Left lung (tissue), 10 donors: ENCODE data around the gene OR56B1. TPM values are rescaled to one million over a fixed set of nuclear protein-coding genes. Genes with fewer than 3 reads are reported as not detected.

Experiments used
- ATAC-seq: fragments of 200-7000 bp; cut with Tn5 transposase; one replicate; pipeline ENCODE4 v1.9.1; 2020; ENCODE audit warnings: moderate library complexity
- DNase-seq, 4 donors: peaks; one replicate each; pipeline ENCODE4 v3.0.0-alpha.2; 2013 to 2020
- H3K27ac ChIP-seq, 2 donors: fragments of 200-600 bp; sonication (generic) in 1 of 2; one replicate each; pipeline versions ENCODE4 v1.5.0 to v1.8.0; 2020 to 2021
- H3K27me3 ChIP-seq, 2 donors: fragments of 200-600 bp; sonication (generic) in 1 of 2; one replicate each; pipeline versions ENCODE4 v1.5.0 to v1.8.0; 2020 to 2021
- H3K36me3 ChIP-seq, 2 donors: fragments of 200-600 bp; sonication (generic) in 1 of 2; one replicate each; pipeline versions ENCODE4 v1.5.0 to v1.8.0; 2020 to 2021
- H3K4me1 ChIP-seq, 2 donors: fragments of 200-600 bp; one replicate each; pipeline ENCODE4 v1.8.0; 2021
- H3K4me3 ChIP-seq, 2 donors: fragments of 200-600 bp; sonication (generic) in 1 of 2; one replicate each; pipeline versions ENCODE4 v1.5.0 to v1.8.0; 2020 to 2021; ENCODE audit warnings: mild to moderate bottlenecking in 1 of 2
- H3K9me3 ChIP-seq, 2 donors: fragments of 200-600 bp; sonication (generic) in 1 of 2; one replicate each; pipeline versions ENCODE4 v1.5.0 to v1.8.0; 2020 to 2021
- CTCF ChIP-seq, 2 donors: fragments of 200-600 bp; sonication (generic) in 1 of 2; IDR thresholded peaks; one replicate each; pipeline versions ENCODE4 v1.5.0 to v1.8.0; 2021; ENCODE audit warnings: antibody characterized with exemption in 2 of 2
- intact Hi-C, 2 donors: fragments of 100-400 bp; cut with DNase I; formaldehyde crosslinking; loops; one replicate each; pipeline versions ENCODE4 v1.11.2 to v1.14.2; 2022
- polyA plus RNA-seq, 6 donors: library from polyadenylated mRNA; unstranded; fragments of 120-200 nt; gene quantifications; one replicate each; pipeline ENCODE4 v1.2.1, GENCODE V29; 2013; ENCODE audit not compliant: insufficient read length in 6 of 6
- total RNA-seq, 2 donors: library from RNA; stranded (reverse); fragmentation: NEBNext Ultra II Directional; extraction: Animal tissue kit (Norgen Biotek cat#: 25700); gene quantifications; one replicate each; pipeline ENCODE4 v1.2.1, GENCODE V29; 2021
- donor health status: DM: no; HTN: yes; CAD: no.
- donor health status: DM: no; HTN: no; CAD: no.

OR56B1 gene
- total and polyA plus RNA-seq, 8 donors: not detected

GRCh38 chr11:5691964-5692361 lies 44.3 kb upstream of the OR56B1 start:
- no peaks in the 10 kb centered on the region for H3K9me3 ChIP-seq
- peak overlapping the region in 1 of 2 donors; percentile 94 for H3K27ac ChIP-seq
- intact Hi-C loops: no loop called here
- ATAC-seq: no peak
- H3K36me3 ChIP-seq: peaks cover 0 to 19% of the 10 kb centered on the region in 2 donors
- no peaks in the 10 kb centered on the region for H3K27me3 ChIP-seq
- no peak for DNase-seq
- TF ChIP-seq CTCF (IDR thresholded peaks at IDR 0.05): no peak
- H3K4me1 ChIP-seq: peaks cover 0 to 44% of the 10 kb centered on the region in 2 donors
- peak overlapping the region in 1 of 2 donors; percentile 58 for H3K4me3 ChIP-seq

- no peaks in the 10 kb centered on the region for H3K9me3 ChIP-seq
- H3K27ac ChIP-seq: no peak overlapping the region
- no peak for TF ChIP-seq CTCF (IDR thresholded peaks at IDR 0.05)
- intact Hi-C loops: no loop called here
- H3K4me1 ChIP-seq: peaks cover 0 to 35% of the 10 kb centered on the region in 2 donors
- peaks cover 0 to 42% of the 10 kb centered on the region in 2 donors for H3K36me3 ChIP-seq
- DNase-seq (no peak), ATAC-seq (no peak)
- no peaks in the 10 kb centered on the region for H3K27me3 ChIP-seq
- H3K4me3 ChIP-seq: no peak overlapping the region
Measured at GRCh38 chr11:5694642-5695041, 41.6 kb upstream of the OR56B1 start.

GRCh38 chr11:5695580-5695979 lies 40.7 kb upstream of the OR56B1 start:
- Histone ChIP-seq H3K9me3 (no peaks in the 10 kb centered on the region), H3K4me3 (no peak overlapping the region), H3K4me1 (peaks cover 0 to 41% of the 10 kb centered on the region in 2 donors), H3K27me3 (no peaks in the 10 kb centered on the region), H3K36me3 (peaks cover 0 to 51% of the 10 kb centered on the region in 2 donors), H3K27ac (no peak overlapping the region)
- no peak for TF ChIP-seq CTCF (IDR thresholded peaks at IDR 0.05)
- DNase-seq (no peak), ATAC-seq (no peak)
- intact Hi-C loops: no loop called here

- Histone ChIP-seq H3K27ac (no peak overlapping the region), H3K4me3 (no peak overlapping the region), H3K27me3 (no peaks in the 10 kb centered on the region), H3K9me3 (no peaks in the 10 kb centered on the region), H3K36me3 (peaks cover 0 to 56% of the 10 kb centered on the region in 2 donors), H3K4me1 (peaks cover 2 to 47% of the 10 kb centered on the region in 2 donors)
- no peak for TF ChIP-seq CTCF (IDR thresholded peaks at IDR 0.05)
- no peak for DNase-seq
- ATAC-seq: no peak
- intact Hi-C loops: no loop called here
Measured at GRCh38 chr11:5696210-5696609, 40.0 kb upstream of the OR56B1 start.

- no peak for DNase-seq
- Histone ChIP-seq H3K4me3 (no peak overlapping the region), H3K9me3 (no peaks in the 10 kb centered on the region), H3K36me3 (peaks cover 0 to 61% of the 10 kb centered on the region in 2 donors), H3K27me3 (no peaks in the 10 kb centered on the region), H3K4me1 (peaks cover 3 to 30% of the 10 kb centered on the region in 2 donors), H3K27ac (no peak overlapping the region)
- intact Hi-C loops: no loop called here
- TF ChIP-seq CTCF (IDR thresholded peaks at IDR 0.05): no peak
- ATAC-seq: no peak
Measured at GRCh38 chr11:5698281-5698680, 38.0 kb upstream of the OR56B1 start.
